ENCODE data around the gene TUBB8.
"Not testable (repeated sequence)": the region's sequence is repeated elsewhere in the genome, so short reads cannot be mapped to it uniquely, and the experiment has no call there.

The TUBB8 gene

DNA sequence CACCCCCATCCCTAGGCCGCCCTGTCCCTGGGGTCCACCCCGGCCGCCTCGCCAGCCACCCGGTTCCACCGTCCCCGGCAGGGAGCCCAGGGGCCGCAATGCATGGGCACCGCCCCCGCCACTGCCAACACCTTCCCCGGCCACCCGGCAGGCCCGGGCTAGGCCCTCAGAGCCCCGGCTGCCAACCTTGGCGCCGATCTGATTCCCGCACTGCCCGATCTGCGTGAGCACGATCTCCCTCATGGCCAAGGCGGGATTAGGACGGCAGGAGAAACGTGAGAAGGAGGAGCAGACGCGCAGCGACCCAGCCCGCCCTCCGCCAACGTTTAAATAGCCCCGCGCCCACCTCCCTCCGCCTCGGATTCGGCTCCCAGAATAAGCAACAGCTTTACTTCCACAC, at the start of gene TUBB8:
Gene TUBB8, minus strand, starts transcription at position 301 of the 400 bp plus-strand sequence. Its CDS starts 58 bp downstream, at position 243.
- DNase-seq = no peak

DNA sequence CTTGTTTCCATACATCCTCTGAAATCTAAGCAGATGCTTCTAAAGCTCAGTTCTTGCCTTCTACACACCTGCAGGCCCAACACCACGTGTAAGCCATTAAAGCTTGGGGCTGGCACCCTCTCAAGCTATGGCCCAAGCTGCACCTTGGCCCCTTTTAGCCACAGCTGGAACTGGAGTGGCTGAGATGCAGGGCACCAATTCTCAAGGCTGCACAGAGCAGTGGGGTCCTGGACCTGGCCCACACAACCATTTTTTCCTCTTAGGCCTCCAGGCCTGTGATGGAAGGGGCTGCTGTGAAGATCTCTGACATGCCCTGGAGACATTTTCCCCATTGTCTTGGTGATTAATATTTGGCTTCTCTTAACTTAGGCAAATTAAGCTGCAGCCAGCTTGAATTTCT, 47.4 kb upstream of the TUBB8 start:
- DNase-seq = no peak

DNA sequence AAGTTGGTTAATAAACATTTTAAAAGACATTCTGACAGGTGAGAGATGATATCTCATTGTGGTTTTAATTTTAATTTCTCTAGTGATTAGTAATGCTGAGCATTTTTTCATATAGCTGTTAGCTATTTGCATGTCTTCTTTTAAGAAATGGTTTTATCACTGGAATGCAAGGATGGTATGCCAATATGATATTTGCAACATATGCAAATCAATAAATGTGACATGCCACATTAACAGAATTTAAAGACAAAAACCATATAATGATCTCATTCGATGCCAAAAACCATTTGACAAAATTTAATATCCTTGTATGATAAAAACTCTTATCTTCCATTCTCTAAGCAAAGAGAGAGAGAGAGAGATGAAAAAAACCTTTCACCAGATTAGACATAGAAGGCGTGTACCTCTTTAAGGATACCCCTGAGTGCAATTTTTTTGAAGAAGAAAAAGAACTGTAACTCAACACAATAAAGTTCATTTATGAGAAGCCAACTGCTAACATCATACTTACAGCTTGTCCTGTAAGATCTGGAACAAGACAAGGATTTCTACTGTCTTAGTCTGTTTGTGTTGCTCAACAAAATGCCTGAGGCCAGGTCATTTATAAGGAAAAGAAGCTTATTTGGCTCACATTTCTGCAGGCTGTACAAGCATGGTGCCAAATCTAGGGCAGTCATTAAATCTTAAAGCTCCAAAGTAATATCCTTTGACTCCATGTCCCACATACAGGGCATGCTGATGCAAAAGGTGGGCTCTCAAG, 46.4 kb upstream of the TUBB8 start:
- DNase-seq = no peak

DNA sequence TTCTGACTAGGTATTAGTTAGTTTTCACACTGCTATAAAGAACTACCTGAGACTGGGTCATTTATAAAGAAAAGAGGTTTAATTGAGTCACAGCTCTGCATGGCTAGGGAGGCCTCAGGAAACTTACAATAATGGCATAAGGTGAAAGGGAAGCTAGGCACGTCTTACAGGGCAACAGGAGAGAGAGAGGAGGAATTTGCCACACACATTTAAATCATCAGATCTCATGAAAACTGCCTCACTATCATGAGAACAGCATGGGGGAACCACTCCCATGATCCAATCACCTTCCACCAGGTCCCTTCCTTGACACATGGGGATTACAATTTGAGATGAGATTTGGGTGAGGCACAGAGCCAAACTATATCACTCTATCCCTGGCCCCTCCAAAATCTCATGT, 45.5 kb upstream of the TUBB8 start:
- DNase-seq = no peak

DNA sequence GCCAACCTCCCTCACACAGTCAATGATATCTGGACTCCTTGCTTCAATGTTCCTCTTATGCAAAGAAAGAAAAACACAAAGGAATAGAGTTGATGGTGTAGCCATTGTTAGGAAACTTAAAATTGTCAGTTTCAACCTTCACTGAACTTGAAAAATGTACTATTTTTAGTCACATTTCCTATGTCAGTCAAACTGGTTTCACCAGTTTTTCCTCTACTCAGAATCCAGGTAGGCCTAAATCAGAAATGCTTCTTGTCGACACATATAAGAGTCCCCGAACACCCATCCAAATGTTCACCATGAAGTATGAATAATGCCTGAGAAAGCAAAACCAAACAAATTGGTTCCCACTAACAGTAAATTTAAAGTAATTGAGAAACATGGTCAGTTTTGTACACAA, 43.8 kb upstream of the TUBB8 start:
- DNase-seq = no peak

DNA sequence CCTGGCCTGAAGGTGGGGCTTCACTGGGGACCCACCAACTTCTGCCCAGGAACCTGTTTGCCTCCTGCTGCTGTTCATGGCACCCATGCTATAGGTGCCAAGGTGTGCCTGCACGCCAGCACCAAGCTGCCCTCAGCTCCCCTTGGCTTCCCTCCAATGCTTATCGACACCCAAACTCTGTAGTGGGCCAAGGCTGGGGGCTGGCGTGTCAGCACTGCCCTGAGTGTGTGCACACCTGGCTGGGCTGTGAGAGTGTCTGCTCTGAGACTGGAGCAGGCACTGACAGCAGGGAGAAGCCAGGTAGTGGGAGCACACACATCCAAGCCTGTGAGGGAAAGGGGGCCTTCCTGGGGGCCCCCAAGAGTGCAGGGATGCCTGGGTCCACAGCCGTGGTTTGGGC, 43.1 kb upstream of the TUBB8 start:
- DNase-seq = no peak

DNA sequence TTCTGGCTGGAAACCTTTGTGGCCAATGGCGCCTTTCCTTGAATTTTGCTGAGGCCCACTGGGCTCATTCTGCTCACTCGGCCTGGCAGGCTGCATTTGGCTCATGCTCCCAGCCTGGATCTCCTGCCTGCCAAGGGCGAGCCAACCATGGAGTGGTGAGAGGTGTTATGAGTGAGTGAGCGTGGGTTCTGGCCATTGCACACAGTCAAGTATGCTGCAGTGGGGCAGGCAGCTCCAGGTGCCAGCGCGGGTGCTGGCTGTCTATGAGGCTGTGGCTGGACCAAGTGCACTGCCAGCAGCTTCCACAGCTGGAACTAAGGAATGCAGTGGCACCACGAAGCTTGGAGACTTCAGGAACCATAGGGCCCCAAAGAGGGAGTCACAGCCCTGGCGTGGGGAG, 42.2 kb upstream of the TUBB8 start:
- DNase-seq = no peak

DNA sequence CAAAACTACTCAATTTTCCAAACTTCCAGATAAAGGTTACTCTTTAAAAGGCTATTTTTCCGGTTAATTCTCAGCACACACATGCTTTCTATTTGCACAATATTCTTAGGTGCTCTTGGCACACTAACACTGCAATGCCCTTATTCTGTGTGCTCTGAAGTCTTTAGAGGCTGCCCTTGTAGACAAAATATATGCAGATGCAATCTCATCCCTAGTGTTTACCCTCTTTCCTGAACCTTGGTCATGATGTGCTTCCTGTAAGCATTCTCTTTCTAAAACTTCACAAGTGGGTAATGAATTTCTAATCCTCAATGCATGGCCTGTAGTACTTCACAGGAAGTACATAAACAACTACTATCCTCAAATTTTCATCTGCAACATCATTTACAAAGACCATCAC, 41.1 kb upstream of the TUBB8 start:
- no peak for DNase-seq

DNA sequence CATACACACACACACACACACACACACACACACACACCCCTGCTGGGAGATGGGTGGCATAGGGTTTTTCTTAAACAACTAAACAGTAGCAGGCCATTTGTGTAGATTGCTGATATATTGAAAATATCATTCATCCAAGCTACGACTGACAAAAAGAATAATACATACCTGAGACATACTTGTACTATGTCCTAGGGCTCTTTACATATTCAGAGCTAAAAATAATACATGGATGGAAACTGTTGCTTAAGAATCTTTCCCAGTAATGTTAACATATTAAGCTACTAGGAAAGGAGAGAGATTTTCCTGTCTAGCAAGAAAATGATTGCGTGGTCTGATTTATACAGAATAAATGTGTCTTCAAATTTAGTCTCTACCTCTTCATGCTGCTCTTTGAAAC, 40.2 kb upstream of the TUBB8 start:
- no peak for DNase-seq

DNA sequence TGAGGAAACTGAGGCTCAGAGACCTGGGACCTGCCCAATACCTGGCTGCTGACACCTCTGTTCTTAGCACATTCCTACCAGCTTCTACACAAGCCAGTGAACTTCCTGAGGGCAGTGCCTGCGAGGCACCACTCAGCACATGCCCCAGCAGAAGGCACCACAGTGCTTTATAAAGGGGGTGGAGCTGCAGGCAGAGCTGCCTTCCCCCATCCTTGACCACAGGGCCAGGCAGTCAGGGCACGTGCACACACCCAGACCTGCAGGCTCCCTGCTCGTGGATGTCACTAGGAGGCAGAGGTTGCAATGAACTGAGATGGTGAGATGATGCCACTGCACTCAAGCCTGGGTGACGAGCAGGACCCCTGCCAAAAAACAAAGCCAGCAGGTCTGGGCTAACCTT, 39.2 kb upstream of the TUBB8 start:
- no peak for DNase-seq

DNA sequence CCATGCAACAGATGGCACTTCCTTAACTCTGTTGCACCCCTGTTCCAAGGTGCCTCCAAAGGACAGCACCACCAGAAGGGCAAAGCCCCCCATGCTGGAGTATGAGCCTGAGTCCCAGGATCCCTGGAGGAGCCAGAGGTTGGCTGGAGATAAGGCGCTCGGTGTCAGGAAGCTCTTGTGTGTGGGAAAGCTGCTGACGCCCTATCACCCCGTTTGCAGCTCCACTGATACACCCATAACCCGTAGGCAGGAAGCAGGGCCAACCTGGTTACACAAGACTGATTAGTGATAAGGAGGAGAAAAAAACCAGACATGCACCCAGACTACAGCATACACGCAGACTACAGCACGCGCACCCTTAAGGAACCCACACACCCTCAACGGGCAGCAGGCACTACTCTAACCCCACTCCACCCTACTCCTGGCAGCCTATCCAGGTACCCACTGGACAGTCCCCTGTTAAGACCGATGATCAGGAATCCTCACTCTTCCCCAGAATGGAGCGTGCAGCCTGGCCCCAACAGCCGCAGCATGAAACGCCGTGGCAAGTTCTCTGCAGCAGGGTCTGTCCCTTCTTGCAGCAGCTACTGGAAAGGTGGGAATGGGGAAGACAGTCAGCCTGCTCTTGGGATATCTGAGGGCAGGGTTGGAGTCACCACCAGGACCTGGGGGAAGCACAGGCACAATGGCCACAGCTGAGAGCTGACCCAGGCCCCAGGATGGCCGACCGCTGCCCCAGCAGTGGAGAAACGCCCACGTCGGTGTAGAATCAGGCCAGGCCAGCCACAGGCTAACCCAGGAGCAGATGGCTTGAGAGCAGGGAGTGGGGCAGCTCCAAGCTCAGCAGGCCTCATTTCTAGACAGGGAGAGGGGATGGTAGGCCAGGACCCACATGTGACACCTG, 38.3 kb upstream of the TUBB8 start:
- no peak for DNase-seq

DNA sequence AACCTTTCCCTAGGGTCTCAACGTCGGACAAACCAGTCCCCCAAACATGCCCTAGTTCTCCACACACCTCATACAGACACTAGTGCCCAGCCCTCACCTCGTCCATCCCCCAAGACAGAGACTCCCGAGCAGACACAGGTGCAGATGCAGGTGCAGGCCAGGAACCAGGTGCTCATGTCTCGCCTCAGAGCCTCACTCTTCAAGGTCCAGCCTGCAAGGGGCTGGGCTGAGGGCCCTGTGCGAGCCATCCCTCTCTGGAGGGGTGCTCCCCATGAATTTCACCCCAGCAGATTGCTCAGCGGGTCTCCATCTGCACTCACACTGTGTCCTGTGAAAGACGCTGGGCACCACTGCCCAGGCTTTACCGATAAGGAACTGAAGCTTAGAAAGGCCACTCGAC, 36.9 kb upstream of the TUBB8 start:
- DNase-seq = no peak

DNA sequence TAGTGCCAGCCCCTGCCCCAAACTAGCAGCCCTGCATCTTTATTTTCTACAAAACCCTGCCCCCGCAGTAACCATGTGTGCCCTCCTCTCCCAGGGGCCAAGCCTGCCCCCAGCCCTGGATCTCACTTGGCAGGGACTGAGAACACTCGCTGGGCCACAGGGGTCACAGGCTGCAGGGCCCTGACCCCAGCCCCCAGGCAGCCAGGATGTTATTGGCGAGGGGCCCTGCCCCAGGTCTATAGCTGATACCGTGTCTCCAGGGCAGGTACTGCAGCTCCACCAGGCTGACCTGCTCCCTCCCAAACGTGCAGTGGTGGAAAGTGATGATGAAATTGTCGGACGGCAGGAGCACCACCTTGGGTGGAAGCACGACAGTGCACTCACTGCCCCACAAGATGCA, 35.9 kb upstream of the TUBB8 start:
- no peak for DNase-seq

DNA sequence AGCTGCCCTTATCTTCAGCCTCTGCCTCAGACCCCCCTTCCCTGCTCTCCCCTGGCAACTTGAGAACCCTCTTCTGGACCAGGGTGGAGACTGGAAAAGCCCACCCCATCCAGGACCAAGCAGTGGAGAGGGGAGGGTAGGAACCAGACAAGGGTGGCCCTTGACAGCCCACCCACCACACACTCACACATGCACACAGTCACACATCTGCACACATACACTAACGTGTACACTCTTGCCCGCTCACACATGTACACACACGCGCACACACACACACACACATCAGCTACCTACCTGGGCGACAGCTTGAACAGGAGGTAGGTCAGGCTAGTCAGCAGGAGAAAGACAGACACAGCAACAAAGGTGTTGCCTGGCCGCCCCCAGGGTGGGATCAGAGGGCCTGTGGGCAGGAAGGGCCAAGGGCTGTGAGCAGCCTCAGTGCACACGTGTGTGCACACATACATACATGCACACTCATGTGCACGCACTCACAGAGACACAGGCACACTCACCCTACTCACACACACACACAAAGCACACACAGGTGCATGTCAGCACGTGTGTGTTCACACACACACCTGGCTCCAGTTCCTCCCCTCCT, 34.9 kb upstream of the TUBB8 start:
- no peak for DNase-seq

DNA sequence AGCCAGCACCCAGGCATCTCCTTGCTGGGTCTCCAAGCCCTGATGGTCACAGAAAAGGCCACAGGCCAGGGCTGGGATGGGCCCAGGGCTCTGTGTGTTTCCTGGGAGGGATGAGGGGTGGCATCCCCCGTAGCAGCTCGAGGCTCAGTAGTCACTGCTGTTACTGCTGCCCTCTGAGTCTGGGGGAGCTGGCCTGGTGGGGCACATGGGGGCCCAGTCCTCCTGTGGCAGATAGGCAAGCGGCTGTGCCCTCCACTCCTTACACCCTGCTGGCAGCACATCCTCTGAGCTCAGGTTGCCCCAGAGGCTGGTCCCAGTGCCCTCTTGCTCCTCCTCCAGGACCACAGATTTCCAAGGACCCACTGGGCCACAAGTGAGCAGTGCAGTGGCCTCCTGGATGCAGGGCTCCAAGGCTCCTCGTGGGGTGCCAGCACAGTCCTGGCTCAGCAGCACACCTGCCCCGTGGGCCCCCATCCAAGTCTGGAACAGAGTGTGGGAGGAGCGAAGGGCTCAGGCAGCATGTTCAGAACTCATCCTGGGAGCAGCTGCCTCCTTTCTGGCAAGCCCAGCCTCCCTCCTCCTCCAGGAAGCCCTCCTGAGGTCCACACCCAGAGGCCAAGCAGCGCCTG, 31.5 kb upstream of the TUBB8 start:
- no peak for DNase-seq

DNA sequence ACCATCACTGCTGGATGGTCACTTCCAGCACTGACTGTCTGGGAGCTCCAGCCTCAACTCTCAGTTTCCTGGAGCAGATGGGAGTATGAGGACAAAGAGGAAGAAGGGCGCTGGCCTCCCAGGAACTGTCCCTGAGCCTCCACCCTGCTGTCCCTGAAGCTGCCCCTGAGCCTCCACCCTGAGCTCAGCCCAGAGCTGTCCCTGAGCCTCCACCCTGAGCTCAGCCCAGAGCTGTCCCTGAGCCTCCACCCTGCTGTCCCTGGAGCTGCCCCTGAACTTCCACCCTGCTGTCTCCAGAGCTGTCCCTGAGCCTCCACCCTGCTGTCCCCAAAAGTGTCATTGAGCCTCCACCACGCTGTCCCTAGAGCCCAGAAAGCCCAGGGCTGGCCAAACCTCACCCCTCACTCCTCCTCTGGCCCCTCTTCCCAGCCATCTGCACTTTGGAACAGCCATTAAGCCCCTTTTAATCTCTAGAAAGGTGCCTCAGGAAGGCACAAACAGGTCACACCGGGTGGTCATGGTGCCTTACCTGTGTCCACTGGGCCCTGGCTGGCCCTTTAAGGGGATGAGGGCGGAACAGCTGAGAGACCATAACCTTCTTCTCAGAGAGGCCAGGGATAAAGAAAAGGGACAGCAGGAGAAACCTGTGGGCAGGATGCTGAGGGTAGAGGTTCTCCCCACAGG, 30.6 kb upstream of the TUBB8 start:
- DNase-seq = no peak

DNA sequence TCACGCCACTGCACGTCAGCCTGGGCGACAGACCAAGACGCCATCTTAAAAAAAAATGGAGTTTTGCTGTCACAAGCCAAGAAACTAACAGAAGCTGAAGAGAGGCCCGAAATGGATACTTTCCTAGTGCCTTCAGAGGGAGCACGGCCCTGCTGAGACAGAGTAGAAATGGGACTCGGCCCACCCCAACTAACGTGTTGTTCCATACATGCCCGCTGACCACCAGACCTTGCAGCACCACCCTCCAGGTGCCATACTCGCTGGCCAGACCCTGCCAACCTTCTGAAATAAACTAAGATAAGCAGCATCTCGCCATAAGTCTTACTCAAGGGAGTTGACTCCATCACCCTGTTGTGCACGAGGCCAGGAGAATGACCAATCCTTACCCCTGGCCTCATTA, 29.5 kb upstream of the TUBB8 start:
- DNase-seq = no peak

DNA sequence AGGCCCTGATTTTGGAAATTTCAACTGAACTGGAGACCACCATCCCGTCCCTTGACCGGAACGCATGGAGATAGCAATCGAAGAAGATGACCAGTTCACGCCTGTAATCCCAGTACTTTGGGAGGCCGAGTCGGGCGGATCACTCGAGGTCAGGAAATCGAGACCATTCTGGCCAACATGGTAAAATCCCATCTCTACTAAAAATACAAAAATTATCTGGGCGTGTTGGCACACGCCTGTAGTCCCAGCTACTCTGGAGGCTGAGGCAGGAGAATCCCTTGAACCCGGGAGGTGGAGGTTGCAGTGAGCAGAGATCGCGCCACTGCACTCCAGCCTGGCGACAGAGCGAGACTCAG, 25.1 kb upstream of the TUBB8 start:
- DNase-seq = not testable (repeated sequence)

DNA sequence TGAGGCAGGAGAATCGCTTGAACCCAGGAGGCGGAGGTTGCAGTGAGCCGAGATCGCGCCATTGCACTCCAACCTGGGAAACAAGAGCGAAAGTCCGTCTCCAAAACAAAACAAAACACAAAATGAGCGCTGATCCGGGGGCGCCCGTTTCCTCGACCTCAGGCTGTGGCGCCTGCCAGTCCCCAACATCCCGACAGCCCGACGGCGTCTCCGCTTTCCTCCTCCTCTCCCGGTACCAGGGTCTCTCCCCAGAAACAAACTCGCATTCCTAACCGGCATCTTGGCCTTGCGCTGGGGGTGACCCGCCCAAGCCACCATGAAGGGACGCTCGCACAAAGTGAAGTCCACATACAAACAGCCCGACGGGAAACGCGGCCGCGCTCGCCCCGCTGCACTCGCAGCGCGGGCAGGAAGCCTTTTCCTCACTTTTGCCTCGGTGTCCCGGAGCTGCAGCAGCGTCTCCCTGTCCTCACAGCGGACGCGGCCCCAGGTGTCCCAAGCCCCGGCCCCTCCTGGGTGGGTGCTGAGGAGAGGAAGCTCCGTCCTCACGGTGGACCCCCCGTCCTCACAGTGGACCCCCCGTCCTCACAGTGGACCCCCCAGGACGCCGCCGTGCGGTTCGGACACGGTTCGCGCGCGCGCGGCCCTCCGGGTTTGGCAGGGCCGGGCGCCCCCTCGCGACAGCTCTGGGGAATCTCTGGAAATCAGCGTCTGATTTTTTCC, 24.6 kb upstream of the TUBB8 start:
- DNase-seq = not testable (repeated sequence)

DNA sequence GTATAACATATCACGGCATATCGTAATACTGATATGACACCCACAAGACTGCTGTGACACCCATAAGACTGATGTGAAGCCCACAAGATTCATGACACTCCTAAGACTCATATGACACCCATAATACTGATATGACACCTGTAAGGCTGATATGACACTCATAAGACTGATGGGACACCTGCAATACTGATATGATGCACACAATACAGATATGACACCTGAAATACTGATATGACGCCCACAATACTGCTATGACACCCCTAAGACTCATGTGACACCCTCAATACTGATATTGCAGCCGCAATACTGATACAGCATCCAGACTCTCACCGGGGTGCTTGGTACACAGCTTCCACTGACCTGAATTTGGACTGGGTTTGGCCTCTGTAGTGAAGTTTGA, 19.1 kb upstream of the TUBB8 start:
- DNase-seq = not testable (repeated sequence)

DNA sequence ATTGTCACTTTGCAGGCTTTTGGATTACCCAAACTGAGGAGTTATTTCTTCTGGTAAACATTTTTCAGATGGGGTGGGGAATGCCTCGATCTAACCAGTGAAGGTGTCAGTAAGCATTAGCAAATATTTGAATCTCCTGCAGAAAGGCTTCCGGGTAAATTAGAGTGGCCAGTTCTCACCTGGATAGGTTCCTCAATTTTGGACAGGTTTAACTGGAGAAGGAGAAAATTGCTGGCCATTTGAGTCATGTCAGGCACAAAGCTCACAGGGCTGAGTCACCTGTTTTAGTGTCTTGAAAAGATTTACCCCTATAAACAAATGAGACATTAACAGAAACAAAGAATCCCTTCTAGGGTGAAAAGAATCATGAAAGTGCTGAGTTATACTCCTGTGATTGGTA, 830 bp upstream of the TUBB8 start:
- DNase-seq = not testable (repeated sequence)

DNA sequence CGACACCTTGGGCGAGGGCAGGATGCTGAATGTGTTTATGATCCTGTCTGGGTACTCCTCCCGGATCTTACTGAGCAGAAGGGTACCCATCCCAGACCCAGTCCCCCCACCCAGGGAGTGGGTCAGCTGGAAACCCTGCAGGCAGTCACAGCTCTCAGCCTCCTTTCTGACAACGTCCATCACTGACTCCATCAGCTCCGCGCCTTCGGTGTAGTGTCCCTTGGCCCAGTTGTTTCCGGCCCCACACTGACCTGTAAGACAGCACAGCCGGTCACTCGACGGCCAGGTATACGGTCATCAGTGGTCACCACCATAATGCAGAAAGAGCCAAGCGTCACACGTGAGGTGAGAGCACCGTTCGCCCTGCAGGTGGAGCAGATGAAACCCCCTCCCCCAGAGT, 1.2 kb downstream of the TUBB8 start:
- not testable (repeated sequence) for DNase-seq
